T-helper 1 cell (primary cell): Measurements from ENCODE around the gene HSPB7.
"Not testable (repeated sequence)": the region's sequence is repeated elsewhere in the genome, so short reads cannot be mapped to it uniquely, and the experiment has no call there.

ENCODE experiments used
- DNase-seq, 5 donors: peaks; one replicate each; pipeline ENCODE4 v3.0.0-alpha.2; 2012 to 2020

HSPB7 gene

DNA sequence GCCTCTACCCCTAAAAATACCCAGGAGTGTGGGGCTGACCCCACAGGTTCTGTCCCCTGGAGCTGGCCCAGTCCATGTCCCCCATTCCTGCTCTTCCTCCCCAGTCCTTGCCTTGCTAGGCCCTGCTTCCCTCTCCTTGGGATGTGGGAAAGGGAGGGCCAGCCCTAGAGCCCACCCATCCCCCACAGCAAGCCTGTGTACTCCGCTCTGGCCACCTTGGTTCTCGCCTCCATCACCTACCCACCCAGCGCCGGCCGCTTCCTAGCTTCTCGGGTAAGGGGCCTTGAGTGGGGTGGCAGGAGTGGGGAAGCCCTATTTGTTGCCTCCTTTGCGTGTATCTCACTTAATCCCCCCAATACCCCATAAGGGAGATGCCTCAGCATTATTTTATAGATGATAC, 32.5 kb upstream of the HSPB7 start:
- no peak for DNase-seq

DNA sequence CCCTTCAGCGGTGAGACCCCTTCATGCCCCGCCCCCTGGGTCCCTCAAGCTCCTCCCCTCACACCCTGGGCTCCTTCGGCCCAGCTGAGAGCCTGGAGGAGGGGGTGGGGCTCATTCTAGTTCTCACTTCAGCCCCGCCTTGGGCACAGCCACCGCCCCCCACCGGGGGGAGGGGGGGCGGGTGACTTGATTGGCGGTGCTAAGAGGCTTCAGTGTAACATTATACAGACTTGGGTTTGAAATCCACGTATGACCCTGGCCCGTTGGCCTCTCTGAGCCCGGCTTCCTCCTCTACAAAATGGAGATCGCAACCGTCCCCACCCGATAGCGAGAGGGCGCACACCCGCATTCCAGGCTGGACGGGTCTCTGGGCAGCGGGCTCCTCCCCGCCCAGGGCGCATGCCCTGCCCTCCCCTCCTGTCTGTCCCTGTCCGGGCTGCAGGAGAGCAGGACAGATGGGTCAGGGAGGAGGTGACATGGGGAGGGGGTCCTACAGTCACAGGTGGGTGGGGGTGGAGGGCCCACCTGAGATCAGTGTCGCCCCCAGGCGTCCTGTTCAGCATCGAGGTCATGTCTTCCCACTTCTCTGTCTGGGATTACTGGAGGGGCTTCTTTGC, 30.8 kb upstream of the HSPB7 start:
- peak in 2 of 5 donors; percentile 16 to 29 for DNase-seq

DNA sequence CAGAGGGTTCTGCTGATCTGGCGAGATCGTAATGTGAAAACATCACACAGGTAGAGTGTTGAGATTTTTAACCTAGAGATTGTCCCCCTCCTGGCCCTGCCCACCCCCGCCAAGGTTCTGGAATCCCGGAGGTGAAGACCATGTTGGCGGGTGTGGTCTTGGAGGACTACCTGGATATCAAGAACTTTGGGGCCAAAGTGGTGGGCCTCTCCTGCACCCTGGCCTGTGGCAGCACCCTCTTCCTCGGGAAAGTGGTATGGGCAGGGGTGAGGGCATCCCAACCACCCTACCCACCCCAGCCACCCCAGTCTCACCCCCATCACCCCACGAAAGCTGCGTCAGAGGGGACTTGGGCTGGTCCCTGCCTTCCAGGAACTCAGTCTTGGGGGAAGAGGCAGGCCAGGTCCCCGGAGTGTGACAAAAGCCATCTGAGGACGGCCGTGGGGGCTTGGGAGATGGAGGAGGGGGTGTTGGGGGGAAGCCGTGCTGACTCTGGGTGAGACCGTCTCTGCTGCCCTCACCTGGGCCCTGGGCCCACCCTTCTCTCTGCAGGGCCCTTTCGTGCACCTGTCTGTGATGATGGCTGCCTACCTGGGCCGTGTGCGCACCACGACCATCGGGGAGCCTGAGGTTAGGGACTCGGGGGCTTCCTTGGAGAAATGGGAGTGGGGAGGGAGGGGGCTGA, 30.1 kb upstream of the HSPB7 start:
- no peak for DNase-seq

DNA sequence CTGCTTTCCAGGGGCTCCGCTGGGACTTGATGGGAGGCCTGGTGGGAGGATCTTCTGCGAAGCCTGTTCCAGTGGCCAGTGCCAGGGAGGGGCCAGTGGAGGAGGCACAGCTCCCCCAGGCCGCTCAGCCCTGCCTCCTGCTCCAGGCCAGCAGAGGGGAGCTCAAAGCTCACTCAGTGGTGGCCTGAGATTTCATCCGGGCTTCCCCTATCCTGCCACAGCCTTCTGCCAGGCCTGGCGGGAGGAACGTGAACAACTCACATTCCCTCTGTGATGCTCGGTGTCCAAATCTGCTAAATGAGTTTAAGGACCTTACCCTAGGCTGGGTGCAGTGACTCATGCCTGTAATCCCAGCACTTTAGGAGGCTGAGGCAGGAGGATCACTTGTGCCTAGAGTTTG, 29.0 kb upstream of the HSPB7 start:
- no peak for DNase-seq

DNA sequence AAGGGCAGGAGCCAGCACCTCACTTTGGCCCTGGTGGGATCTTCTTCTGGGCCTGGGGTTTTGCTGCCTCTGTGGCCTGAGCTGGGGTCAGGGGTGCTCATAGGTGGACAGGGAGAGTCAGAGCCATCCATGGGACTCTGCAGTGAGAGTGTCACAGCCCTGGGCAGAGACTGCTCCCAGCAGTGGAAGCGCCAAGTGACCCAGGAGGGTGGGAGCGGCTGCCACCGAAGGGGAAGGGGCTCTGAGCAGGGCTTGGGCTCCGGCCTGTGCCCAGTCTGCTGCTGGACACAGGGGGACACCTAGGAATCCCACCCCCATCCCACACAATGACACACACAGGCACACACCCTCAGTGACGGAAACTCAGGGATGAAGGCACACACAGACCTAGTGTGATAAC, 26.1 kb upstream of the HSPB7 start:
- no peak for DNase-seq

DNA sequence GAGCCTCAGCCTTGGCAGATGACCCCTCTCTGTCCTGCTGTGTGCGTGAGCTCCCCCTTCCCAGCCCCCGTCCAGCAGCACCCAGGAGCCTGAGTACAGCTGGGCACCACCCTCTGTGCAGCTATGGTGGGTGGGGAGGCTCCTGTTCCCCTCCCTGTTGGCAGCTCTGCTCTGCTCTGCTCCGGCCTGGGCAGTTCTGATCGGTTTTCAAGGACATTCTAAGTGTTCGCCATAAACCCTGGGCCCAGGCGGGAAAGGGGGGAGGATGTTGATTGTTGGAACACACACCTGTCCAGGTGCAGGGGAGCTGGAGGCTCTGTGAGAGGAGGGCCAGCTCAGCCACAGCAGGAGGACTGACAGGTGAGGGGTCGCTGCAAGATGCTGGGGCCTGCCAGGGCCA, 25.7 kb upstream of the HSPB7 start, which contains the start of gene CLCNKB:
CLCNKB (plus strand) TSS at position 262 of the 400 bp plus-strand sequence. CDS start 711 bp downstream, outside the sequence.
- DNase-seq, result no peak

DNA sequence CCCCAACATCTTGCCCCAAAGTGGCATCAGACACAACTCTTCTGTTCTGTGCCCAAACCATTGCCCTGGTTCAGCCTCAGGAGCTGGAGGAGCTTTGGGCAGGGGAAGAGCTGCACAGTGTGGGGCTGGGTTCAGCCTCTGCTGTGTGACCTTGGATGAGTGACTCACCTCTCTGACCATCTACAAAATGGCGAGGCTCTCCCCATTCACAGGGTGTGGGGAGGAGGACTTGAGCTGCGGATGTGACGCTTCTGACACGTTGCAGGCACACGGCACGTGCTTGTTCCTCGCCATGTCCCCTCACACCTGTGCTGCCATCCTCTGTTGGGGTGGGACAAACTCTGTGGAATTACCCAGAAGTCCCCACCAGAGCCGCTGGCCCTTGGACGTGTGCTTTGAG, 24.8 kb upstream of the HSPB7 start:
- DNase-seq, result not testable (repeated sequence)

DNA sequence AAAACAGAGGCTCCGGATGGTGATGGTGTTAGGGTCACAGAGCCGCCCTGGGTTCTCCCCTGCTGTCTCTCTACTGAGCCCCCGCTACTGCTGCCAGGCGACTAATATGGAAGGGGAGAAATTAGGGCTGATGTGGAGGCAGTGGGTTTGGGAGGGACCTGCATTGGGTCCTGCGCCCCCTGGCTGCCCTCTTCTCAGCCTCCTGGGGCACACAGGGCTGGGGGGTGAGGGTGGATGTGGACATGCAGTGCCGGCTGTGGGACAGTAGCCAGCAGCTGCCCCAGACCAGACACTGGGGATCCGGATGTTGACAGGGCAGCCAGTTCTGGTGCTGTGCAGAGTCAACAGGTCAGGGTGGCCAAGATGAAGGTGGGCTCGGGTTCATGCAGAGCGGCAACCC, 24.3 kb upstream of the HSPB7 start:
- no peak for DNase-seq

DNA sequence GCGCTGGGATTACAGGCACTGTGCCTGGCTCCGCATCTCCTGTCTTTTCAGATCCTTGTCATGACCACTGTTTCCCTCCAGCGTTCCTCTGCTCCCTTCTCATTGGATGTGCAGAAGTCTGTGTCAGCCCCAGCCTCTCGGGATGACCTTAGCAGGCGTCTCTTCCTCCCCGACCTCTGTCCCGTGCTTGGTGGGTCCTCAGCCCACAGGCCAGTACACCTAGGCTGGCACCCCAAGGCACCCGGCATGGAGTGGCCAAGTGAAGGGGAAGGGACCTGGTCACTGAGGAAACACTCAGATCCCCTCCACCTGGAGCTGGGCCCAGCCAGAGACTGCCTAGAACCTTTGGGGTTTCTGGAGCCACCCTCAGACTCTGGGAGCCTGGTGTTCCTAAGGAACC, 23.4 kb upstream of the HSPB7 start:
- no peak for DNase-seq

DNA sequence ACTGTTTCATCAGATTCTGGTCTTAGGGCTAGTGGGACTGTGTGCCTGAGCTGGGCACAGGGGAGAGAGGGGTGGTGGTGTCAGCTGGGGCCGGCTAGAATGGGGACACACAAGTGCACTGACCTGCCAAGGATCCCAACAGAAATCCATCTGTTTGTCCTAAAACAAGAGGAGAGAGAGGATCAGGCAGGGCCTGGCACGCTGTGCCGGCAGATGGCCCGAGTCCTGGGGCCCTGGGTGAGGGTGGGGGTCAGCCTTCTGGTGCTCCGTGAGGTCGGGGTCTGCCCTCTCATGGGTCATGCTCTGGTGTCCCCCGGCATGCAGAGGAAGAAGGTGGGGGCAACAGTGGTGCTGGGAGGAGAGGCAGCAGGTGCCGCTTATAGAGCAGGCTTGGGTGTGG, 22.0 kb upstream of the HSPB7 start:
- not testable (repeated sequence) for DNase-seq

DNA sequence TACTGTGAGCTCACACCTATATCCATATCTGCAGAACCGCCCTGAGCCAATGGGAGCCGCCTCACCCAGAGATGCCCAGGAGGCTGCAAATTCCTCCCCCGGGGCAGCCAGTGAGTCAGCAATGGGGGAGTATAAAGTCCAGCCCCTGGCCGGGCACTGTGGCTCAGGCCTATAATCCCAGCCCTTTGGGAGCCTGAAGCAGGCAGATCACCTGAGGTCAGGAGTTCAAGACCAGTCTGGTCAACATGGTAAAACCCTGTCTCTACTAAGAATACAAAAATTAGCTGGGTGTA, 20.7 kb upstream of the HSPB7 start:
- DNase-seq, result no peak

DNA sequence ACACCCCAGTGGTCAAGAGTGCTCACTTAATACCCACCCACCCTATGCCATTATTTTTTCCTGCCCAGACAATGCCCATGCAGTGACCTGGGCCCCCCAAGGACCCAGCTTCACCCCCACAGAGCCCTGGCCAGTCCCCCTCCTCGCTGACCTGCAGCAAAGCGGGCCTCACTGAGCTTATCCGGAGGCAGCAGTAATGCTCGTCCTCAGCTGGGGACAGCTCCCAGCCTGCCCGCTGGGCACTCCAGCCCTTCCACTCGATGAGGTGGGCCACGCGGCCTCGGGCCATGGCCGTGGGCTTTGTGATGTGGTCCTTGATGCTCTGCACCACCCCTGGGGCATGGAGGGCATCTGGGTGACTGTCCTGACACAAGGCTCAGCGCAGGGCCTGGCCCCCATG, 18.6 kb upstream of the HSPB7 start:
- DNase-seq, result not testable (repeated sequence)

DNA sequence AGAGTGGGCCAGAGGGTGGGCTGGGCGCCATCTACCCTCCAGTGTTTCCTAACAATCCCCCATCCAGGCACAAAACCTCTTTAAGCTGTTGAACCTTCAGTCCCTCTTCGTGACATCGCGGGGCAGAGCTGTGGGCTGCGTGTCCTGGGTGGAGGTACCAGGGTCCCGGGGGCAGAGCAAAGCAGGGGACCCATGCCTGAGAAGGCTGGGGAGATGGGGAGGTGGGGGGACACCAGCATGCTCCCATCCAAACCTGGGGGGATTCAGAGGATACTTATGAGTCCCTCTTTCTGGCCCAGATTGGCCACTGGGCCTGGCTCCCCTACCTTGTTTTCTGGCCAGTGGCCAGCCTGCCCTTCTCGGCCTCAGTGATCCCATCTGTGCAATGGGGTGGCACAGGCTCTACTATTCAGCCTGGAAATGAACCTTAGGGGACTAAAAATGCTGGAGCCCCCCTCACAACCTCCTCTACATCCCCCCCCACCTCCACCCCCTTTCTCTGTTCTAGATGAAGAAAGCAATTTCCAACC, 15.3 kb upstream of the HSPB7 start:
- not testable (repeated sequence) for DNase-seq

DNA sequence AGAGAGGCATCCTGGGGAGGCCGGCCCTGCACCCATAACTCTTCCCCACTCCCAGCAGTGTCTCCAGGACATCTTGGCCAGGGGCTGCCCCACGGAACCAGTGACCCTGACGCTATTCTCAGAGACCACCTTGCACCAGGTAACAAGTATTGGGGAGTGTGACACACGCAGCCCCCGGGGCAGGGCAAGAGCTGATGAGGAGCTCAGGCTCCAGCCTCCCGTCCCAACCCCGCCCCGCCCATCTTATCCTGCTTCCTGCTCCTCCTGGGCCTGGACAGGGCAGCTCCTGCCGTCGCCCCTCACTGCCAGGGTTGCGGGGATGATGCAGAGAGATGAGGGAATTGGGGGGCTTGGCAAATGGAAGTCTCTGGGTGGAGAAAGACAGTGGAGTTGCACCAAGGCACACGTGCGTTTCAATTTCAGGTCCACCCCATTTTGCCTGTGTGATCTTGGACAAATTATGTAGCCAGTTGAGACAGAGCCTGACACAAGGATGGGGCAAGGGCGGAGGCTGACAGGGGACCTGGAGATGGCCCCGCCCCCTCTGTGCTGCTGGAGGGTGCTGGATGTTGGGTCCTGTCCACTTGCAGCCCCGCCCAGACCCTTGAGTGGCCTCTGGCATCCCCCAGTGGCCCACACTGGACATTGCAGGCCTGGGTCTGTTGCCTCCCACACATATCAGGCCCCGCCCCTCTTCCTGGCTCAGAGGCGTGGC, 14.7 kb upstream of the HSPB7 start:
- DNase-seq, result peak in 2 of 5 donors; percentile 10 to 60

DNA sequence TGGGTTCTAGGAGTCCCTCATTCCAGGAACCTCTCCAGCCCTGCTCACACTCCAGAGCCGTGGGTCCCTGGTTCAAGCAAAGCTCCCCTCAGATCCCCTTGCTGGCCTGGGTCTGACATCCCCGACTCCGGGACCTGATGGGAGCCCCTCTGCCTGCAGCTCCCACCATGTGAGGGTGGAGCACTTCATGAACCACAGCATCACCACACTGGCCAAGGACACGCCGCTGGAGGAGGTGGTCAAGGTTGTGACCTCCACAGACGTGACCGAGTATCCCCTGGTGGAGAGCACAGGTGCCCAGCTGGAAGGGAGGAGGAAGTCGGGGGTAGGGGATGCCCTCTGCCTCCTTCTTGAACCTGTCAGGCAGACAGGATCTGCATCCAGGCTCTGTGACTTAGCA, 13.7 kb upstream of the HSPB7 start:
- no peak for DNase-seq

DNA sequence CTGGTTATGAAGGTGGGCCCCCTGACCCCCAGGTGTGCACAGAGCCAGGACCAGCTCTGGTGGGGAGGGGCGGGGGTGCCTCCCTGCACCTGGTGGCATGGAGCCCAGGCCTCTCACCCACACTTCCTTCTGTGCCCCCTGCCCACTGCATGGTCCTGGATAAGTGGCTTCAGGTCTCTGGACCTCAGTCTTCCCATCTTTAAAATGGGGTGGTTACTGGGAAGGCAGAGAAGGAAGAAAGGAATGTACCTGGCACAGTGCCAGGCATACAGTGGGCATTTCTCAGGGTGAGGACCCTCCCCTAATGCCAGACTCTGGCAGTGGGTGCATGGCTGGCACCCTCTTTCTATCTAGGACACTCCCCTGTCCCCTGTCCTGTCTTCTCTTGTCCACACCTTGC, 11.4 kb upstream of the HSPB7 start:
- DNase-seq, result no peak

DNA sequence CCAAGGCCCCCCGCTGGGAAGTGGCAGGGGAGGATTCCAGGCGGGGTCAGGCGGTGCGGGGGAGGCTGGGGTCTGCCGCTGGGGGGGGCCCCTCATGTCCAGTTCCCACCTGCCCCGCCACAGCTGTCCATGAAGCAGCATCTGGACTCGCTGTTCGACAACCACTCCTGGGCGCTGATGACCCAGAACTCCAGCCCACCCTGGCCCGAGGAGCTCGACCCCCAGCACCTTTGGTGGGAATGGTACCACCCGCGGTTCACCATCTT, 11.1 kb upstream of the HSPB7 start:
- not testable (repeated sequence) for DNase-seq

DNA sequence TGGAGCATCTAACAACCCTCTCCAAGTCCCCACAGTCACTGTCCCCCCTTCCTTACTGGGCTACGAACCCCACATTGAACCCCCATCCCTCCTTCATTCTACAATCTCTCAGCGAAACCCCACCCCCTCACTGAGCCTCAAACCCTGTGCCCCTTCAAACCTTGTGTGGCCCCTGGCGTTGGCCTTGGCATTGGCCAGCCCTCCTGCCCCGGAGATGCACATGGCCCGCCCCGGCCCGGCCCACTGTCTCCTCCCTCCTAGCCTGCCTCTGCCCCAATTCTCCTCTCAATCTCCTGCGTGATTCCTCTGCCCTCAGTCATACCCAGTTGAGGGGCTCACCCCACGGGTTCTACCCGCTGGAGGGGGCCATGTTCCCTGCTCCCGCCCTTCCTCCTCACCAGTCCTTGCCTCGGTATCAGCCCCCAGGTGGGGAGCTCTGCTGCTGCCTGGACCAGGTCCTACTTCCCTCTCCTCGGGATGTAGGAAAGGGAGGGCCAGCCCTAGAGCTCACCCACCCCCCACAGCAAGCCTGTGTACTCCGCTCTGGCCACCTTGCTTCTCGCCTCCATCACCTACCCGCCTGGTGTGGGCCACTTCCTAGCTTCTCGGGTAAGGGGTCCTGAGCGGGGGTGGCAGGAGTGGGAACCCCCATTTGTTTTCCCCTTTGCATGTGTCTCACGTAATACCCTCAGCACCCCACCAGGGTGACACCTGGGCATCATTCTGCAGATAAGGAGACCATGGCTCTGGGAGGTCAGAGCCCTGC, 10.6 kb upstream of the HSPB7 start:
- DNase-seq, result no peak

DNA sequence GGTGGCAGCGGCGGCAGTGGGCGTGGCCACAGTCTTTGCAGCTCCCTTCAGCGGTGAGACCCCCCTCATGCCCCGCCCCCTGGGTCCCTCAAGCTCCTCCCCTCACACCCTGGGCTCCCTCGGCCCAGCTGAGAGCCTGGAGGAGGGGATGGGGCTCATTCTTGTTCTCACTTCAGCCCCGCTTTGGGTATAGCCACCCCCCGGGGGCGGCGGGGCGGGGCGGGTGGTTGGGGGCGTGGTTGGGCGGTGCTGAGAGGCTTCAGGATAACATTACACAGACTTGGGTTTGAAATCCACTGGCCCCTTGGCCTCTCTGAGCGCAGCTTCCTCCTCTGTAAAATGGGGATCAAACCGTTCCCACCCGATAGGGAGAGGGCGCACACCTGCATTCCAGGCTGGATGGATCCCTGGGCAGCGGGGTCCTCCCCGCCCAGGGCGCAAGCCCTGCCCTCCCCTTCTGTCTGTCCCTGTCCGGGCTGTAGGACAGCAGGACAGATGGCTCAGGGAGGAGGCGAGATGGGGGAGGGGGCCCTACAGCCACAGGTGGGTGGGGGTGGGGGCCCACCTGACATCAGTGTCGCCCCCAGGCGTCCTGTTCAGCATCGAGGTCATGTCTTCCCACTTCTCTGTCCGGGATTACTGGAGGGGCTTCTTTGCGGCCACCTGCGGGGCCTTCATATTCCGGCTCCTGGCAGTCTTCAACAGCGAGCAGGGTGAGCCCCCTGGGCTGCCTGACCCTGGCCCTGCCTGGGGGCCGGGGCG, 9.1 kb upstream of the HSPB7 start:
- peak in 2 of 5 donors; percentile 16 to 19 for DNase-seq

DNA sequence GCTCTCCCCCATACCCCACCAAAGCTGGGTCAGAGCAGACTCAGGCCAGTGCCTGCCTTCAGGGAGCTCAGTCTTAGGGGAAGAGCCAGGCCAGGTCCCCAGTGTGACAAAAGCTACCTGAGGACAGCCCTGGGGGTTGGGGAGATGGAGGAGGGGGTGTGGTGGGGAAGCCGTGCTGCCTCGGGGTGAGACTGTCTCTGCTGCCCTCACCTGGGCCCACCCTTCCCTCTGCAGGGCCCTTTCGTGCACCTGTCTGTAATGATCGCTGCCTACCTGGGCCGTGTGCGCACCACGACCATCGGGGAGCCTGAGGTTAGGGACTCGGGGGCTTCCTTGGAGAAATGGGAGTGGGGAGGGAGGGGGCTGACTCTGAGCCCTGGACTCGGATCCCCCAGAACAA, 8.5 kb upstream of the HSPB7 start:
- DNase-seq, result not testable (repeated sequence)

DNA sequence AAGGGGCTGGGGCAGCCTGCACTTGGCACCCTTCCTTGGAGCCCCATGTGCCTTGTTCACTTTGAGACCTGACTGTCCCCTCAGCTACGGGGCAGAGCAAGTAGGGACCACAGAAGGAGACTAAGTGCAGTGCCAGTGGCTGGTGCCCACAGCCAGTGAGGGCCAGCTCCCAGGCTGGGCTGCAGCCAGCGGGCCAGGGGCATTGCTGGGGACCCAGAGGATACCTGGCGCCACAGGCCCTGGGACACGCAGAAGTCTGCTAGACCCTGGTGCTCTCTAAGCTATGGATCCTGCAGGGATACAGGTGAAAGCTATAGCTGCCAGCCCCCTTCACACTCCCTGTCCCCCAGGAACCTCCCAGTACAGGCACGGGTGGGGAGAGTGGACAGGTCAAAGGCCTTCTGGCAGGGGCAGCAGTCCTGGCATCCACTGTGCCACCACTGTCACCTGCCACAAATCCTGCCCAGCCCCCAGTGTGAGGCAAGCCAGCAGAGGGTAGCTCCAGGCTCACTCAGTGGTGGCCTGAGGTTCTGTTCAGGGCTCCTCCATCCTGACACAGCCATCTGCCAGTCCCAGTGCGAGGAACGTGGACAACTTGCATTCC, 5.3 kb upstream of the HSPB7 start:
- no peak for DNase-seq

DNA sequence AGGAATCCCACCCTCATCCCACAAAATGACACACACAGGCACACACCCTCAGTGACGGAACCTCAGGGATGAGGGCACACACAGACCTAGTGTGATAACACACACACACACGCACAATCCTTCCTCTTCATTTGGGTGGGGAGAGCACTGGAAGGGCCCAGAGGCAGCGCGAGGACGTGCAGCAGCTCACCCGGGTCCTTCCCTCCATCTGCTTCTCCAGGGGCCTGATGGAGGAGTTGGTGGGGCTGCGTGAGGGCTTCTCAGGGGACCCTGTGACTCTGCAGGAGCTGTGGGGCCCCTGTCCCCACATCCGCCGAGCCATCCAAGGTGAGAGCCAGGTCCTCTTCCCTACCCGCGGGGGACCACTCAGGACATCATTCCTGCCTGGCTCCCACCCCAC, 4.5 kb upstream of the HSPB7 start:
- DNase-seq, result no peak
